BLaER1 (cell line): Measurements from ENCODE around the gene MSI2.

ENCODE experiments used
- H3K27ac ChIP-seq: shearing (Covaris generic); formaldehyde crosslinking; 2 replicates; pipeline ENCODE4 v1.8.1; 2022
- H3K27me3 ChIP-seq: shearing (Covaris generic); formaldehyde crosslinking; 2 replicates; pipeline ENCODE4 v1.8.1; 2022
- H3K36me3 ChIP-seq: shearing (Covaris generic); formaldehyde crosslinking; 2 replicates; pipeline ENCODE4 v1.8.1; 2022
- H3K4me1 ChIP-seq: shearing (Covaris generic); formaldehyde crosslinking; 2 replicates; pipeline ENCODE4 v1.8.1; 2022
- H3K4me2 ChIP-seq: shearing (Covaris generic); formaldehyde crosslinking; 2 replicates; pipeline ENCODE4 v1.8.1; 2022
- H3K4me3 ChIP-seq: shearing (Covaris generic); formaldehyde crosslinking; 2 replicates; pipeline ENCODE4 v1.8.1; 2022
- H3K9ac ChIP-seq: shearing (Covaris generic); formaldehyde crosslinking; 2 replicates; pipeline ENCODE4 v1.8.1; 2022
- H3K9me3 ChIP-seq: shearing (Covaris generic); formaldehyde crosslinking; 2 replicates; pipeline ENCODE4 v1.8.1; 2022
- H4K20me1 ChIP-seq: shearing (Covaris generic); formaldehyde crosslinking; 2 replicates; pipeline ENCODE4 v1.8.1; 2022
- Cebpa-rat ChIP-seq: shearing (Covaris generic); IDR thresholded peaks from 2 replicates; pipeline ENCODE4 v1.8.1; 2022

Gene MSI2

GRCh38 chr17:57644326-57644725, 388.0 kb downstream of the MSI2 start:
- Histone ChIP-seq H3K9ac (no peak overlapping the region), H3K27ac (no peak overlapping the region), H3K9me3 (no peaks in the 10 kb centered on the region), H3K27me3 (no peaks in the 10 kb centered on the region), H3K4me3 (no peak overlapping the region), H4K20me1 (peaks cover 78% of the 10 kb centered on the region), H3K36me3 (peaks cover 100% of the 10 kb centered on the region), H3K4me2 (no peak overlapping the region), H3K4me1 (peaks cover 42% of the 10 kb centered on the region)
- no peak for TF ChIP-seq Cebpa-rat

- Histone ChIP-seq H3K36me3 (peaks cover 100% of the 10 kb centered on the region), H3K27ac (no peak overlapping the region)
Observed at GRCh38 chr17:57645950-57646665, 389.8 kb downstream of the MSI2 start.

GRCh38 chr17:57648720-57649119, 392.4 kb downstream of the MSI2 start:
- Histone ChIP-seq H3K9me3 (no peaks in the 10 kb centered on the region), H3K27ac (no peak overlapping the region), H3K4me1 (peaks cover 6% of the 10 kb centered on the region; the same call in 1 of the 2 replicates), H3K4me2 (no peak overlapping the region), H3K9ac (no peak overlapping the region), H4K20me1 (peaks cover 58% of the 10 kb centered on the region), H3K36me3 (peaks cover 100% of the 10 kb centered on the region), H3K27me3 (no peaks in the 10 kb centered on the region), H3K4me3 (no peak overlapping the region)
- TF ChIP-seq Cebpa-rat: no peak

More at GRCh38 chr17:57645950-57646665, 389.8 kb downstream of the MSI2 start:
- no peaks in the 10 kb centered on the region for H3K27me3 ChIP-seq
- no peak overlapping the region for H3K4me3 ChIP-seq
- H3K9me3 ChIP-seq: no peaks in the 10 kb centered on the region
- no peak overlapping the region for H3K9ac ChIP-seq
- H3K4me2 ChIP-seq: no peak overlapping the region
- H3K4me1 ChIP-seq: peaks cover 29% of the 10 kb centered on the region
- no peak for TF ChIP-seq Cebpa-rat
- H4K20me1 ChIP-seq: peaks cover 75% of the 10 kb centered on the region

- Histone ChIP-seq H3K4me2 (no peak overlapping the region), H3K4me1 (peaks cover 6% of the 10 kb centered on the region; the same call in 1 of the 2 replicates), H3K36me3 (peaks cover 100% of the 10 kb centered on the region), H3K4me3 (no peak overlapping the region), H3K9me3 (no peaks in the 10 kb centered on the region), H3K27me3 (no peaks in the 10 kb centered on the region), H4K20me1 (peaks cover 58% of the 10 kb centered on the region), H3K27ac (no peak overlapping the region), H3K9ac (no peak overlapping the region)
- no peak for TF ChIP-seq Cebpa-rat
Observed at GRCh38 chr17:57649191-57649590, 392.9 kb downstream of the MSI2 start.

- Histone ChIP-seq H3K36me3 (peaks cover 100% of the 10 kb centered on the region), H4K20me1 (peaks cover 57% of the 10 kb centered on the region), H3K9ac (no peak overlapping the region), H3K4me3 (no peak overlapping the region), H3K9me3 (no peaks in the 10 kb centered on the region), H3K4me2 (no peak overlapping the region), H3K4me1 (peaks cover 6% of the 10 kb centered on the region; the same call in 1 of the 2 replicates), H3K27ac (no peak overlapping the region), H3K27me3 (no peaks in the 10 kb centered on the region)
- no peak for TF ChIP-seq Cebpa-rat
Observed at GRCh38 chr17:57649731-57650484, 393.6 kb downstream of the MSI2 start.

- H4K20me1 ChIP-seq: peaks cover 52% of the 10 kb centered on the region
- H3K4me1 ChIP-seq: peaks cover 6% of the 10 kb centered on the region; the same call in 1 of the 2 replicates
- H3K36me3 ChIP-seq: peaks cover 100% of the 10 kb centered on the region
- no peaks in the 10 kb centered on the region for H3K27me3 ChIP-seq
- no peak overlapping the region for H3K9ac ChIP-seq
- no peaks in the 10 kb centered on the region for H3K9me3 ChIP-seq
- H3K4me2 ChIP-seq: no peak overlapping the region
- TF ChIP-seq Cebpa-rat: no peak
- no peak overlapping the region for H3K27ac ChIP-seq
- no peak overlapping the region for H3K4me3 ChIP-seq
Observed at GRCh38 chr17:57650548-57650947, 394.2 kb downstream of the MSI2 start.

- H3K27me3 ChIP-seq: no peaks in the 10 kb centered on the region
- no peak overlapping the region for H3K4me2 ChIP-seq
- no peak overlapping the region for H3K9ac ChIP-seq
- no peaks in the 10 kb centered on the region for H3K9me3 ChIP-seq
- no peak for TF ChIP-seq Cebpa-rat
- H4K20me1 ChIP-seq: peaks cover 56% of the 10 kb centered on the region
- no peak overlapping the region for H3K27ac ChIP-seq
- H3K4me1 ChIP-seq: peaks cover 6% of the 10 kb centered on the region; the same call in 1 of the 2 replicates
- H3K36me3 ChIP-seq: peaks cover 100% of the 10 kb centered on the region
- no peak overlapping the region for H3K4me3 ChIP-seq
Observed at GRCh38 chr17:57651451-57651850, 395.1 kb downstream of the MSI2 start.

- Histone ChIP-seq H3K36me3 (peaks cover 100% of the 10 kb centered on the region), H3K4me3 (no peak overlapping the region)
Observed at GRCh38 chr17:57651996-57652395, 395.7 kb downstream of the MSI2 start.

GRCh38 chr17:57652811-57653210, 396.5 kb downstream of the MSI2 start:
- H3K27ac ChIP-seq: 0 out of 2 replicates have a peak overlapping the region, but pooled peaks have one; percentile 4
- no peak overlapping the region for H3K4me3 ChIP-seq
- H4K20me1 ChIP-seq: peaks cover 63% of the 10 kb centered on the region
- H3K9me3 ChIP-seq: no peaks in the 10 kb centered on the region
- peaks cover 100% of the 10 kb centered on the region for H3K36me3 ChIP-seq
- no peak overlapping the region for H3K9ac ChIP-seq
- no peaks in the 10 kb centered on the region for H3K27me3 ChIP-seq
- H3K4me2 ChIP-seq: no peak overlapping the region
- no peak for TF ChIP-seq Cebpa-rat
- 0 out of 2 replicates have a peak, but pooled peaks cover 6% of the 10 kb centered on the region for H3K4me1 ChIP-seq

More at GRCh38 chr17:57651996-57652395, 395.7 kb downstream of the MSI2 start:
- Histone ChIP-seq H3K9ac (no peak overlapping the region), H3K27me3 (no peaks in the 10 kb centered on the region), H3K9me3 (no peaks in the 10 kb centered on the region), H3K4me1 (0 out of 2 replicates have a peak, but pooled peaks cover 6% of the 10 kb centered on the region), H3K4me2 (no peak overlapping the region), H3K27ac (no peak overlapping the region), H4K20me1 (peaks cover 61% of the 10 kb centered on the region)
- TF ChIP-seq Cebpa-rat: no peak

- Histone ChIP-seq H4K20me1 (peaks cover 68% of the 10 kb centered on the region), H3K27ac (no peak overlapping the region), H3K27me3 (no peaks in the 10 kb centered on the region), H3K4me1 (0 out of 2 replicates have a peak, but pooled peaks cover 6% of the 10 kb centered on the region), H3K9me3 (no peaks in the 10 kb centered on the region), H3K36me3 (peaks cover 100% of the 10 kb centered on the region), H3K4me2 (no peak overlapping the region), H3K4me3 (no peak overlapping the region), H3K9ac (no peak overlapping the region)
- TF ChIP-seq Cebpa-rat: no peak
Observed at GRCh38 chr17:57653279-57653678, 397.0 kb downstream of the MSI2 start.
